SK-N-SH treated with all-trans-retinoic acid at 6 μM for 48 hours (cell line): ENCODE measurements around the gene OR51F2.

Experiments
- BACH2 ChIP-seq: fragments of 250-450 bp; sonication (Bioruptor Pico); IDR thresholded peaks from 2 replicates; pipeline ENCODE4 v1.9.0; 2021; ENCODE audit warnings: mild to moderate bottlenecking, borderline replicate concordance
- CSRNP3 ChIP-seq: fragments of 250-450 bp; sonication (Bioruptor Pico); IDR thresholded peaks from 2 replicates; pipeline ENCODE4 v1.5.1; 2021; ENCODE audit warnings: mild to moderate bottlenecking, moderate library complexity
- ZC3H10 ChIP-seq: fragments of 250-450 bp; sonication (Bioruptor Pico); IDR thresholded peaks from 2 replicates; pipeline ENCODE4 v1.5.1; 2021; ENCODE audit warnings: mild to moderate bottlenecking, moderate library complexity
- ZFP30 ChIP-seq: fragments of 450-650 bp; formaldehyde crosslinking; IDR thresholded peaks from 2 replicates; pipeline ENCODE4 v1.5.0; 2022; ENCODE audit warnings: mild to moderate bottlenecking, moderate library complexity
- ZNF8 ChIP-seq: fragments of 450-650 bp; formaldehyde crosslinking; IDR thresholded peaks from 2 replicates; pipeline ENCODE4 v1.5.0; 2020; ENCODE audit warnings: mild to moderate bottlenecking, moderate library complexity

GRCh38 chr11:4848908-4849532, 27.9 kb downstream of the OR51F2 start, which contains the start of gene OR51S1:
- no peak for TF ChIP-seq BACH2 (CRISPR knock-in tag)
- TF ChIP-seq CSRNP3 (CRISPR knock-in tag), result no peak
- TF ChIP-seq ZFP30 (CRISPR knock-in tag), result no peak
- no peak for TF ChIP-seq ZNF8
- no peak for TF ChIP-seq ZC3H10
